K562 (cell line): ENCODE measurements around the gene DYNLL1. TPM values are rescaled to one million over a fixed set of nuclear protein-coding genes. Genes with fewer than 3 reads are reported as not detected.

Experiments used
- BHLHE40 ChIP-seq: IDR thresholded peaks from 2 replicates; pipeline ENCODE4 v1.6.1; 2011; ENCODE audit warnings: low read length, improper control_type of control experiment
- CBFA2T3 ChIP-seq: fragments of 450-650 bp; IDR thresholded peaks from 2 replicates; pipeline ENCODE4 v1.6.1; 2017
- ESRRA ChIP-seq: fragments of 450-650 bp; IDR thresholded peaks from 2 replicates; pipeline ENCODE4 v1.6.1; 2014; ENCODE audit warnings: low read depth, mild to moderate bottlenecking, moderate library complexity, borderline replicate concordance
- L3MBTL2 ChIP-seq: fragments of 450-650 bp; IDR thresholded peaks from 2 replicates; pipeline ENCODE4 v1.6.1; 2016; ENCODE audit warnings: mild to moderate bottlenecking, moderate library complexity
- NFIC ChIP-seq: fragments of 450-650 bp; IDR thresholded peaks from 2 replicates; pipeline ENCODE4 v1.6.1; 2017; ENCODE audit warnings: mild to moderate bottlenecking, inconsistent platforms
- PML ChIP-seq: IDR thresholded peaks from 2 replicates; pipeline ENCODE4 v1.6.1; 2012; ENCODE audit warnings: low read length, inconsistent platforms
- polyA plus RNA-seq, 8 experiments: library from polyadenylated mRNA; depleted of rRNA in 4 of 8; stranded (reverse) in 5 of 8; unstranded in 3 of 8; fragments of >200 nt; fragmentation: Nextera tagmentation in 2 of 8; fragmentation: Illumina TruSeq in 1 of 8; extraction: Ambion mirVana in 2 of 8; extraction: Trizol in 1 of 8; gene quantifications; 2 replicates each; pipeline versions ENCODE4 v1.2.1 to v1.2.3, GENCODE V29; 2011 to 2014; ENCODE audit warnings: inconsistent platforms in 1 of 8, missing spikeins in 1 of 8
- total RNA-seq, 7 experiments: library from RNA; depleted of rRNA in 6 of 7; stranded (reverse); fragments of >200 nt in 6 of 7; fragmentation: Illumina TruSeq in 2 of 7; extraction: Trizol in 2 of 7; gene quantifications; 2 replicates each; pipeline versions ENCODE4 v1.2.1 to v1.2.3, GENCODE V29; 2011 to 2021; ENCODE audit warnings: low replicate concordance in 1 of 7
- TF ChIP-seq, protein P1 (sequence below): fragments of 450-650 bp; IDR thresholded peaks from 2 replicates; pipeline ENCODE4 v1.6.1; 2016; ENCODE audit warnings: mild to moderate bottlenecking, moderate library complexity
- TF ChIP-seq, protein P2 (sequence below), 2 experiments: fragments of 450-650 bp; conservative IDR thresholded peaks; 2 replicates each; pipeline ENCODE4 v1.6.1; 2017; ENCODE audit warnings: mild to moderate bottlenecking in 2 of 2, moderate library complexity in 2 of 2
- TF ChIP-seq, protein P3 (sequence below): sonication (generic); IDR thresholded peaks from 2 replicates; pipeline ENCODE4 v1.6.1; 2016
- TF ChIP-seq, protein P4 (sequence below): fragments of 450-650 bp; formaldehyde crosslinking; IDR thresholded peaks from 2 replicates; pipeline ENCODE4 v1.4.0; 2020; ENCODE audit warnings: mild to moderate bottlenecking, mixed read lengths
- TF ChIP-seq, protein P5 (sequence below): fragments of 200-800 bp; sonication (Bioruptor generic); IDR thresholded peaks from 2 replicates; pipeline ENCODE4 v1.6.1; 2017; ENCODE audit warnings: missing genetic modification characterization, missing compliant biosample characterization

DYNLL1 gene
- total and polyA plus RNA-seq, 9 of the 15 experiments (the other 6 are each of a cell fraction or from before 2014, with no cell fraction given) = 303 to 1,112 (median 468) TPM

DNA sequence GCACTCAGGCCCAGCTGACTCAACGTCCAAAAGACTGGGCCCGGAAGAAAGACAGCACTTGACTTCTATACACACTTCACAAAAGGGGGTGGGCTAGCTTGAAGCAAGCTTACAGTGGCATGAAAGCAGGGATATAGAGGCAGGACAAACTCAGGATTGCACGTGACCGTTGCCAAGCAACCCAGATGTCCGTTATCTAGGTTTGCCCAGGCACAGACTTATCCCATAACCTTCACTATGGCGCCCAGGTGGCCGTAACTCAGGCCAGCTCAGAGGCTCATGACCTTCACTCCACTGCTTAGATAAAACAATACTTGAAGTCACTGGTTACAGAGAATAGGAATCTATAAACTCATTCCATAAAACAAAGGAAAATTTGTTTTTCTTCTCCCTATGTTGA is 8.4 kb upstream of the DYNLL1 start (continued):
- TF ChIP-seq ESRRA = peak; percentile 60
- TF ChIP-seq PML = 0 out of 2 replicates have a peak, but pooled peaks have one; percentile 34
- TF ChIP-seq, protein P1, sequence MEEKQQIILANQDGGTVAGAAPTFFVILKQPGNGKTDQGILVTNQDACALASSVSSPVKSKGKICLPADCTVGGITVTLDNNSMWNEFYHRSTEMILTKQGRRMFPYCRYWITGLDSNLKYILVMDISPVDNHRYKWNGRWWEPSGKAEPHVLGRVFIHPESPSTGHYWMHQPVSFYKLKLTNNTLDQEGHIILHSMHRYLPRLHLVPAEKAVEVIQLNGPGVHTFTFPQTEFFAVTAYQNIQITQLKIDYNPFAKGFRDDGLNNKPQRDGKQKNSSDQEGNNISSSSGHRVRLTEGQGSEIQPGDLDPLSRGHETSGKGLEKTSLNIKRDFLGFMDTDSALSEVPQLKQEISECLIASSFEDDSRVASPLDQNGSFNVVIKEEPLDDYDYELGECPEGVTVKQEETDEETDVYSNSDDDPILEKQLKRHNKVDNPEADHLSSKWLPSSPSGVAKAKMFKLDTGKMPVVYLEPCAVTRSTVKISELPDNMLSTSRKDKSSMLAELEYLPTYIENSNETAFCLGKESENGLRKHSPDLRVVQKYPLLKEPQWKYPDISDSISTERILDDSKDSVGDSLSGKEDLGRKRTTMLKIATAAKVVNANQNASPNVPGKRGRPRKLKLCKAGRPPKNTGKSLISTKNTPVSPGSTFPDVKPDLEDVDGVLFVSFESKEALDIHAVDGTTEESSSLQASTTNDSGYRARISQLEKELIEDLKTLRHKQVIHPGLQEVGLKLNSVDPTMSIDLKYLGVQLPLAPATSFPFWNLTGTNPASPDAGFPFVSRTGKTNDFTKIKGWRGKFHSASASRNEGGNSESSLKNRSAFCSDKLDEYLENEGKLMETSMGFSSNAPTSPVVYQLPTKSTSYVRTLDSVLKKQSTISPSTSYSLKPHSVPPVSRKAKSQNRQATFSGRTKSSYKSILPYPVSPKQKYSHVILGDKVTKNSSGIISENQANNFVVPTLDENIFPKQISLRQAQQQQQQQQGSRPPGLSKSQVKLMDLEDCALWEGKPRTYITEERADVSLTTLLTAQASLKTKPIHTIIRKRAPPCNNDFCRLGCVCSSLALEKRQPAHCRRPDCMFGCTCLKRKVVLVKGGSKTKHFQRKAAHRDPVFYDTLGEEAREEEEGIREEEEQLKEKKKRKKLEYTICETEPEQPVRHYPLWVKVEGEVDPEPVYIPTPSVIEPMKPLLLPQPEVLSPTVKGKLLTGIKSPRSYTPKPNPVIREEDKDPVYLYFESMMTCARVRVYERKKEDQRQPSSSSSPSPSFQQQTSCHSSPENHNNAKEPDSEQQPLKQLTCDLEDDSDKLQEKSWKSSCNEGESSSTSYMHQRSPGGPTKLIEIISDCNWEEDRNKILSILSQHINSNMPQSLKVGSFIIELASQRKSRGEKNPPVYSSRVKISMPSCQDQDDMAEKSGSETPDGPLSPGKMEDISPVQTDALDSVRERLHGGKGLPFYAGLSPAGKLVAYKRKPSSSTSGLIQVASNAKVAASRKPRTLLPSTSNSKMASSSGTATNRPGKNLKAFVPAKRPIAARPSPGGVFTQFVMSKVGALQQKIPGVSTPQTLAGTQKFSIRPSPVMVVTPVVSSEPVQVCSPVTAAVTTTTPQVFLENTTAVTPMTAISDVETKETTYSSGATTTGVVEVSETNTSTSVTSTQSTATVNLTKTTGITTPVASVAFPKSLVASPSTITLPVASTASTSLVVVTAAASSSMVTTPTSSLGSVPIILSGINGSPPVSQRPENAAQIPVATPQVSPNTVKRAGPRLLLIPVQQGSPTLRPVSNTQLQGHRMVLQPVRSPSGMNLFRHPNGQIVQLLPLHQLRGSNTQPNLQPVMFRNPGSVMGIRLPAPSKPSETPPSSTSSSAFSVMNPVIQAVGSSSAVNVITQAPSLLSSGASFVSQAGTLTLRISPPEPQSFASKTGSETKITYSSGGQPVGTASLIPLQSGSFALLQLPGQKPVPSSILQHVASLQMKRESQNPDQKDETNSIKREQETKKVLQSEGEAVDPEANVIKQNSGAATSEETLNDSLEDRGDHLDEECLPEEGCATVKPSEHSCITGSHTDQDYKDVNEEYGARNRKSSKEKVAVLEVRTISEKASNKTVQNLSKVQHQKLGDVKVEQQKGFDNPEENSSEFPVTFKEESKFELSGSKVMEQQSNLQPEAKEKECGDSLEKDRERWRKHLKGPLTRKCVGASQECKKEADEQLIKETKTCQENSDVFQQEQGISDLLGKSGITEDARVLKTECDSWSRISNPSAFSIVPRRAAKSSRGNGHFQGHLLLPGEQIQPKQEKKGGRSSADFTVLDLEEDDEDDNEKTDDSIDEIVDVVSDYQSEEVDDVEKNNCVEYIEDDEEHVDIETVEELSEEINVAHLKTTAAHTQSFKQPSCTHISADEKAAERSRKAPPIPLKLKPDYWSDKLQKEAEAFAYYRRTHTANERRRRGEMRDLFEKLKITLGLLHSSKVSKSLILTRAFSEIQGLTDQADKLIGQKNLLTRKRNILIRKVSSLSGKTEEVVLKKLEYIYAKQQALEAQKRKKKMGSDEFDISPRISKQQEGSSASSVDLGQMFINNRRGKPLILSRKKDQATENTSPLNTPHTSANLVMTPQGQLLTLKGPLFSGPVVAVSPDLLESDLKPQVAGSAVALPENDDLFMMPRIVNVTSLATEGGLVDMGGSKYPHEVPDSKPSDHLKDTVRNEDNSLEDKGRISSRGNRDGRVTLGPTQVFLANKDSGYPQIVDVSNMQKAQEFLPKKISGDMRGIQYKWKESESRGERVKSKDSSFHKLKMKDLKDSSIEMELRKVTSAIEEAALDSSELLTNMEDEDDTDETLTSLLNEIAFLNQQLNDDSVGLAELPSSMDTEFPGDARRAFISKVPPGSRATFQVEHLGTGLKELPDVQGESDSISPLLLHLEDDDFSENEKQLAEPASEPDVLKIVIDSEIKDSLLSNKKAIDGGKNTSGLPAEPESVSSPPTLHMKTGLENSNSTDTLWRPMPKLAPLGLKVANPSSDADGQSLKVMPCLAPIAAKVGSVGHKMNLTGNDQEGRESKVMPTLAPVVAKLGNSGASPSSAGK = peak; percentile 24; the same call in 1 of the 2 replicates
- TF ChIP-seq, protein P2, sequence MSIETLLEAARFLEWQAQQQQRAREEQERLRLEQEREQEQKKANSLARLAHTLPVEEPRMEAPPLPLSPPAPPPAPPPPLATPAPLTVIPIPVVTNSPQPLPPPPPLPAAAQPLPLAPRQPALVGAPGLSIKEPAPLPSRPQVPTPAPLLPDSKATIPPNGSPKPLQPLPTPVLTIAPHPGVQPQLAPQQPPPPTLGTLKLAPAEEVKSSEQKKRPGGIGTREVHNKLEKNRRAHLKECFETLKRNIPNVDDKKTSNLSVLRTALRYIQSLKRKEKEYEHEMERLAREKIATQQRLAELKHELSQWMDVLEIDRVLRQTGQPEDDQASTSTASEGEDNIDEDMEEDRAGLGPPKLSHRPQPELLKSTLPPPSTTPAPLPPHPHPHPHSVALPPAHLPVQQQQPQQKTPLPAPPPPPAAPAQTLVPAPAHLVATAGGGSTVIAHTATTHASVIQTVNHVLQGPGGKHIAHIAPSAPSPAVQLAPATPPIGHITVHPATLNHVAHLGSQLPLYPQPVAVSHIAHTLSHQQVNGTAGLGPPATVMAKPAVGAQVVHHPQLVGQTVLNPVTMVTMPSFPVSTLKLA (conservative IDR thresholded peaks at IDR 0.05) = peak in 1 of 2 experiments; percentile 32; a peak in 1 of 4 replicates
- TF ChIP-seq L3MBTL2 = 0 out of 2 replicates have a peak, but pooled peaks have one; percentile 33
- TF ChIP-seq, protein P3, sequence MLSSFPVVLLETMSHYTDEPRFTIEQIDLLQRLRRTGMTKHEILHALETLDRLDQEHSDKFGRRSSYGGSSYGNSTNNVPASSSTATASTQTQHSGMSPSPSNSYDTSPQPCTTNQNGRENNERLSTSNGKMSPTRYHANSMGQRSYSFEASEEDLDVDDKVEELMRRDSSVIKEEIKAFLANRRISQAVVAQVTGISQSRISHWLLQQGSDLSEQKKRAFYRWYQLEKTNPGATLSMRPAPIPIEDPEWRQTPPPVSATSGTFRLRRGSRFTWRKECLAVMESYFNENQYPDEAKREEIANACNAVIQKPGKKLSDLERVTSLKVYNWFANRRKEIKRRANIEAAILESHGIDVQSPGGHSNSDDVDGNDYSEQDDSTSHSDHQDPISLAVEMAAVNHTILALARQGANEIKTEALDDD = peak; percentile 25; the same call in 1 of the 2 replicates
- TF ChIP-seq NFIC = peak; percentile 54
- peak; percentile 94 for TF ChIP-seq BHLHE40
- TF ChIP-seq, protein P4, sequence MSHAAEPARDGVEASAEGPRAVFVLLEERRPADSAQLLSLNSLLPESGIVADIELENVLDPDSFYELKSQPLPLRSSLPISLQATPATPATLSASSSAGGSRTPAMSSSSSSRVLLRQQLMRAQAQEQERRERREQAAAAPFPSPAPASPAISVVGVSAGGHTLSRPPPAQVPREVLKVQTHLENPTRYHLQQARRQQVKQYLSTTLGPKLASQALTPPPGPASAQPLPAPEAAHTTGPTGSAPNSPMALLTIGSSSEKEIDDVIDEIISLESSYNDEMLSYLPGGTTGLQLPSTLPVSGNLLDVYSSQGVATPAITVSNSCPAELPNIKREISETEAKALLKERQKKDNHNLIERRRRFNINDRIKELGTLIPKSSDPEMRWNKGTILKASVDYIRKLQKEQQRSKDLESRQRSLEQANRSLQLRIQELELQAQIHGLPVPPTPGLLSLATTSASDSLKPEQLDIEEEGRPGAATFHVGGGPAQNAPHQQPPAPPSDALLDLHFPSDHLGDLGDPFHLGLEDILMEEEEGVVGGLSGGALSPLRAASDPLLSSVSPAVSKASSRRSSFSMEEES = peak; percentile 54
- peak; percentile 88 for TF ChIP-seq CBFA2T3
- TF ChIP-seq, protein P5, sequence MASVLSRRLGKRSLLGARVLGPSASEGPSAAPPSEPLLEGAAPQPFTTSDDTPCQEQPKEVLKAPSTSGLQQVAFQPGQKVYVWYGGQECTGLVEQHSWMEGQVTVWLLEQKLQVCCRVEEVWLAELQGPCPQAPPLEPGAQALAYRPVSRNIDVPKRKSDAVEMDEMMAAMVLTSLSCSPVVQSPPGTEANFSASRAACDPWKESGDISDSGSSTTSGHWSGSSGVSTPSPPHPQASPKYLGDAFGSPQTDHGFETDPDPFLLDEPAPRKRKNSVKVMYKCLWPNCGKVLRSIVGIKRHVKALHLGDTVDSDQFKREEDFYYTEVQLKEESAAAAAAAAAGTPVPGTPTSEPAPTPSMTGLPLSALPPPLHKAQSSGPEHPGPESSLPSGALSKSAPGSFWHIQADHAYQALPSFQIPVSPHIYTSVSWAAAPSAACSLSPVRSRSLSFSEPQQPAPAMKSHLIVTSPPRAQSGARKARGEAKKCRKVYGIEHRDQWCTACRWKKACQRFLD (CRISPR knock-in tag) = peak; percentile 71; the same call in 1 of the 2 replicates
